Heart left ventricle (tissue), 13 donors: Measurements from ENCODE around the gene PSMC4.

Experiments used
- POLR2A ChIP-seq, 2 donors: fragments of 450-650 bp; IDR thresholded peaks; one replicate each; pipeline ENCODE4 v1.6.1; 2017; ENCODE audit warnings: antibody characterized with exemption in 2 of 2, mild to moderate bottlenecking in 2 of 2, moderate library complexity in 2 of 2
- TF ChIP-seq, protein P1 (sequence below), 12 donors: fragments of 200-600 bp; sonication (generic) in 4 of 12; IDR thresholded peaks; one replicate each; pipeline versions ENCODE4 v1.5.0 to v1.8.0; 2018 to 2022; ENCODE audit warnings: antibody characterized with exemption in 12 of 12, mild to moderate bottlenecking in 5 of 12
- donor health status: ischemic (EF 13 %, LVEDD 7.1; RV severe dilation, severe dysfunction).
- donor health status: DM: no; HTN: yes; CAD: no.
- donor health status: DM: no; HTN: no; CAD: no.
- donor health status: ischemic (EF 25% LVEDD 6.9; RV normal size, moderate dysfunction).
- donor health status: ischemic (EF 25% LVEDD 5.7; RV mildly dilated, moderate dysfunction).
- donor health status: ischemic (EF 35%, LVEDD 5.7; RV mildly dilated, moderate dysfunction).
- donor health status: nonischemic (EF 11% LVEDD 7.7; RV severe dilation, severe dysfunction).
- donor health status: DM: yes; HTN: yes; CAD: no.
- donor health status: PGD.
- donor health status: ischemic (EF 29% LVEDD 5.4; RV normal size, mild dysfunction).
- donor health status: nonischemic (EF 23%, LVEDD 6.1; RV moderate dilation, normal function).

DNA sequence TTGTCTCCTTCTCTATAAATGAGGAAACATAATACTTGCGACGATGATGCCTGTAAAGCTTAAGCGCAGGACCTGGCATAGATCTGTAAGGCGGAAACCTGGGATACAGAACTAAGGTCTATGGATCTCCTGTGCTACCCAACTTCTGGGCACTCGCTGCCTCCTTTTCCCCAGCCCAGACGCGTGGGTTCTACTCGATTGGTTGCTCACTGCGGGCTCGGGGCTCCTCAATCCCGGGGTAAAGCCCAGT lies 615 bp upstream of the PSMC4 start:
- TF ChIP-seq POLR2A (IDR thresholded peaks at IDR 0.05): no peak
- TF ChIP-seq, protein P1, sequence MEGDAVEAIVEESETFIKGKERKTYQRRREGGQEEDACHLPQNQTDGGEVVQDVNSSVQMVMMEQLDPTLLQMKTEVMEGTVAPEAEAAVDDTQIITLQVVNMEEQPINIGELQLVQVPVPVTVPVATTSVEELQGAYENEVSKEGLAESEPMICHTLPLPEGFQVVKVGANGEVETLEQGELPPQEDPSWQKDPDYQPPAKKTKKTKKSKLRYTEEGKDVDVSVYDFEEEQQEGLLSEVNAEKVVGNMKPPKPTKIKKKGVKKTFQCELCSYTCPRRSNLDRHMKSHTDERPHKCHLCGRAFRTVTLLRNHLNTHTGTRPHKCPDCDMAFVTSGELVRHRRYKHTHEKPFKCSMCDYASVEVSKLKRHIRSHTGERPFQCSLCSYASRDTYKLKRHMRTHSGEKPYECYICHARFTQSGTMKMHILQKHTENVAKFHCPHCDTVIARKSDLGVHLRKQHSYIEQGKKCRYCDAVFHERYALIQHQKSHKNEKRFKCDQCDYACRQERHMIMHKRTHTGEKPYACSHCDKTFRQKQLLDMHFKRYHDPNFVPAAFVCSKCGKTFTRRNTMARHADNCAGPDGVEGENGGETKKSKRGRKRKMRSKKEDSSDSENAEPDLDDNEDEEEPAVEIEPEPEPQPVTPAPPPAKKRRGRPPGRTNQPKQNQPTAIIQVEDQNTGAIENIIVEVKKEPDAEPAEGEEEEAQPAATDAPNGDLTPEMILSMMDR (IDR thresholded peaks at IDR 0.05): no peak
